Measurements from ENCODE around the gene PSAT1.
"Not testable (repeated sequence)": the region's sequence is repeated elsewhere in the genome, so short reads cannot be mapped to it uniquely, and the experiment has no call there.

PSAT1 gene

GRCh38 chr9:78296893-78297671, at the start of gene PSAT1:
PSAT1 (plus strand) TSS chr9:78297125; CDS start chr9:78297211, 86 bp downstream.
- peak; percentile 96 for FAIRE-seq

- FAIRE-seq, result no peak
These were observed 48.3 kb upstream of the PSAT1 start for GRCh38 chr9:78248635-78249034.

DNA sequence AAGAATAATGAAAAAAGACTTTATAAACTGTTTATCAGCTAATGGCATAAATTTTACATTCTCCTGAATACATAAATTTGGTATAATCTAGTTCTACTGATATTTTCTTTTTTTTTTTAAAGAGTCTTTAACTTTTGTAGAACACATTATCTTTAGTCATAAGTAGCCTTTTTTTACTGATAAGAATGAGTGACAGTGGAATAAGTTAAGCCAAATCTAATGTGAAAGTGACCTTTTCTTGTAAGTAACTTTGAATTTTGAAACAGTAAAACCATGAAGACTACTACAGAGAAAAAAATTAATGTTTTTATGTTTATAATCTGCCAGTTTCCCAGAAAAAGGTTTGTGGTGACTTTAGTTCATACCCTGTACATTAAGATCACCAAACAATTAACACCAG, 47.4 kb upstream of the PSAT1 start:
- FAIRE-seq, result peak; percentile 66

DNA sequence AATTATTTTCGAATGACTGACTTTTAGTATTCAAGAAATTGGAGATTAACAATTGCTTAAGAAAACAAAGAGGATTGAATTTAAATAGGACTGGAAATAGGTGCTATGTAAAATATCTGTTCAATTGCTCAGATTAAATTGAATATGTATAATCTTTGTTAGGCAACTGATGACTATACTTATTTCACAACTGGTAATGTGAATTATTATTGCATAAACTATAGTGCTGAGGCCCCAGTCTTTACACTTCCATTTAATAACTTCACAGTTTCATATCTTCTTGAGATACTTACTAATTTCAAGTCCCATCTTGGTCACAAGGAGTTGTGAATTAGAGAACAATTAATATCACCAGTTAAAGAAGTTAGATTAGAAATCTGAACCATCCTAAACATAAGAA, 44.3 kb upstream of the PSAT1 start:
- FAIRE-seq, result peak; percentile 62

- no peak for FAIRE-seq
These were observed 43.6 kb upstream of the PSAT1 start for GRCh38 chr9:78253285-78253684.

- FAIRE-seq, result peak; percentile 98
These were observed 35.4 kb upstream of the PSAT1 start for GRCh38 chr9:78261403-78262001.

DNA sequence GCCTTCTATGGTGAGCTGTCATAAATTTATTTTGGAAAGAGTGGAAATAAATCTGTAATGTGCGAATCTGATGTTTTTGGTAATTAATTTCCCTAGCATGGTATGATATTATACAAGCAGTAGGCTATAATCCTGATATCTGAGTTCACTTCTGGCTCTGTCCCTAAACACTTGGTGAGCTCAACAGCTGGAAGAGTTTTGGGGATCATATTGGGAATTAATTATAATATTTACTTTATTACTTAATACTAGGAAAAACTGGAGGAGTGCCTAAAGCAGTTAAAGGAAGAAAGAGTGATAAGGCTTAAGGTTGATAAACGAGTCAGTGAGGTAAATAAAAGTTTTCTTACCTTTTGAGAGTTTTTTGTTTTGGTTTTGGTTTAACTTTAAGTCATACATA, 34.3 kb upstream of the PSAT1 start:
- FAIRE-seq, result no peak

DNA sequence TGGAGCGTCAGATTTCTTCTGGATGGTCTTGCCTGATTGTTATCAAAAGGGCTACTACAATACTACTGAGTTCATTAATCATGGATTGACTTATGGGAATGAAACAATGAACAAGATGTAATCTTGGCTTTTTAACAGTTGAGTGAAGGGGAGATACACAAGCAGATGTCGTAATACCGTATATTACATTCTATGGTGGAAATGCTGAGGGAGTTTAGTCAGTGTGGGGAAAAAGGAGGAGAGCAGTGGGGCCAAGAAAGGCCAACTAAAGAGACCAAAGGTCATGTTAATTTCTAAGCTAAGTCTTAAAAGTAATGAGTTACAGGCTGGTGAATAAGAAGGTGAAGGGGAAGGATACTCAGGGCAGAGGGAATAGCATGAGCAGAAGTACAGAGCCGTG, 29.0 kb upstream of the PSAT1 start:
- FAIRE-seq, result no peak

- FAIRE-seq, result no peak
These were observed 27.1 kb upstream of the PSAT1 start for GRCh38 chr9:78269784-78270183.

- no peak for FAIRE-seq
These were observed 24.6 kb upstream of the PSAT1 start for GRCh38 chr9:78272307-78272706.

GRCh38 chr9:78273761-78274160, 23.2 kb upstream of the PSAT1 start:
- FAIRE-seq, result no peak

DNA sequence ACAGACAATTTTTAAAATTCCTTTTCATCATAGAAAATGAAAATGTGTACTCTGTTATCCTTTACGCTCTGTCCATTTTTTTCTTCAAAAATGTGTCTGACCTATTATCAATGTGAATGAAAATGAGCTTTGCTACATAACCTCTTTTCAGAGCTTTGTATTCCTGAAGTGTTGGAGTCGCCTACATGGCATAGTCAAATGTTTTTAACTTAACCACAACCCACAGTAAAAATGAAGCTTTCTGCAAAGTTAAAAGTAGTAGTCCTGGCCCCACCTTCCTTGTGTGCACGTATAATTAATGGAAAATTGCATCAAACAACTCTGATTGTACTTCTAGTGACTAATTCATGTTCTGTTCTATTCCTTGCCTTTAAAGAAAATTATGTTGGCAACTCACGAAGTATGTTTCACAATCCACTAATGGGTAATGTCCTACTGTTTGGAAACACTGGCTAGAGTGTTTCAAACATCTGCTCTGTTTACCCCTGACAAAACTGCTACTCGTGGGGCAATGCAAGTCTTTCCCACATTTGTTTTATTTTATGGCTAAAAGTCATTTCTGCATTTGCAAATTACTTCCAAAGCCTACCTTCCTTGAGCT, 18.6 kb upstream of the PSAT1 start:
- no peak for FAIRE-seq

- FAIRE-seq, result no peak
These were observed 18.1 kb upstream of the PSAT1 start for GRCh38 chr9:78278801-78279200.

DNA sequence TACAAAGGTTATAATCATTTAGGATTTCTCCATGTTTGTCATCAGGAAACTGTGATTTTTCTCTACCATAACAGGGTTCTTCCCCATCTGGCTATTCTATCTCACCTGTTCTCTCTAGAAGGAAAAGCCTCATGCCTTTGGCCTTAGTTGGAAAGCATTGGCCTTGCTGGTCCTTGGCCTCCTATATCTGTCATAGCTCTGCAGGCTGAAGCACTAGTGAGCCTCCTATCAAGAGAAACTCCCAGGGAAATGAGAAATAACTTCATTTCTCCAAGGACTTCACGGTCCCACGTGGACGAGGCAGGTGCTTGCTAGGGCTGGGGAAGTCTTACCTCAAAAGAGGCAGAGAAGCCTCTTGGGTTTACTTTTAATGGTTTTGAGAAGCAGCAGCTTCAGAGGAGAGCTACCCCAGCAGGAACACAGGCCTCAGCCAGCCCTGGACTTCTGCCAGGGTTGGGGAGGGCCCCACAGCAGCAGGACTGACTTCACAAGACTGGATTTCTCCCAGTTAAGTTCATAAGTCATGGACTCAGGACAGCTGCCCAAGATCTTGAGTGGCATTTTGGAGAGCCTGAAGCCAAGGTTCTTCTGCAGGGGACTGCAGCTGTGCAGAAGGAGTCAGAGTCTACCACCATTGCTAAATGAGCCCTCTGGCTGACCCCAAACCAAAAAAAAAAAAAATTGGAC, 15.8 kb upstream of the PSAT1 start:
- FAIRE-seq, result no peak

- FAIRE-seq, result not testable (repeated sequence)
These were observed 12.7 kb upstream of the PSAT1 start for GRCh38 chr9:78284181-78284580.

- FAIRE-seq, result no peak
These were observed 10.8 kb upstream of the PSAT1 start for GRCh38 chr9:78286125-78286524.

DNA sequence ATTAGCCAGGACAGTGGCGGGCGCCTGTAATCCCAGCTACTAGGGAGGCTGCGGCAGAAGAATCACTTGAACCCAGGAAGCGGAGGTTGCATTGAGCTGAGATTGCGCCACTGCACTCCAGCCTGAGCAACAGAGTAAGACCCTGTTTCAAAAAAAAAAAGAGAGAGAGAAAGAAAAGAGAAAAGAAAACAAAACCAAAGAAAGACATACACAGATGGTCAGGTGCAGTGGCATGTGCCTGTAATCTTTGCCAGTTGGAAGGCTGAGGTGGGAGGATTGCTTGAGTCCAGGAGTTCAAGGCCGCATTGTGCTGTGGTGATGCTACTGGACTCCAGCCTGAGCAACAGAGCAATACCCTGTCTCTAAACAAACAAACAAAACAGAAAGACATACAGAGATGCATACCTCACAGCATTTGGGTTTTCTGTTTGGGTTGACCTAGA, 10.0 kb upstream of the PSAT1 start:
- FAIRE-seq, result no peak

DNA sequence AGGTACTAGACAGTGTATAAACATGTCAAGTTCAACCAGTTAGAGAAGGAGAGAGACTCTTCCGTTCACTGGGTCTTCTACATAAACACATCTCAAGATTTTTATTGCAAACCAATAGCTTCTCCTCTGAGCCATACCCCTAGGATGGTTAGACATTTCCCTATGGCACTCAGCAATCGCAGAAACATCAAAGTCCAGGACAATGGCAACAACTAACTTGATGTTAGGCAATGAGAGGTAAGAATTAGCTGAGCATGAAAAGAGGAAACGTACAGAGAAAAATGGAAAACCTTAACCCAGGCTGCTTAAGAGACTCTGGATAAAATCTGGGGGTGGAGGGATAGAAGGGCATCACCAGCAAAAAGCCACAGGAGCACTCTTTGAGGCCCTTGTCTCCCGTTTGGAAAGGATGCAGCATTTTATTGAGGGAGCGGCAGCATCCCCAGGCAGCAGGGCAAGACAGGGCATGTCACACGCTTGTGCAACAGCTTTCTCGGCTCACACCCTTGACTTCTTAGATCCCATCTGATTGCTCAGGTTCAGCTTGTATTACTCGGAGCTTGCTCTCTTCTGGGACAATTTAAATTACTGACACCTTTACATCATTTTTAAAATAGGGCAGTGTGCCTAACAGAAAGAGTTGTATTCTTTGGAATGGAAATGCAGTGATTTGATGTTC, 8.6 kb upstream of the PSAT1 start:
- FAIRE-seq, result no peak

DNA sequence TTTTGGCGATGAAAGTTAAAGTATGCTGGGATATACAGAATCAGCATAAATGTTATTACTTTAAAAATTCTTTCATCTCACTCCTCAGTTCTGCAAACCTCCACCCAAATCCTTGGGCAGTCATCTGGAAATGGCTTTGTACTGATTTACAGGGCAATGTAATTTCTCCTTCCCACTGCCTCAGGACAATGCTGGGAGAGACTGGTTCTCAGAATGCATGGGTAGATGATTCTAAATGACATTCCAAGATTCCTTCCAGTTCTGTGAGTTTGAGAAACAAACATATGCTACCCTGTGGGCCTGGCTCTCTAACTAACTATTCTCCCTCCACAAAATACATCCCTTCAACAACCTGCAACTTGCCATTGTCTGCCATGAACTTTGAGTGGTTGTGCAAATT, 7.5 kb upstream of the PSAT1 start:
- FAIRE-seq, result no peak

GRCh38 chr9:78291240-78291925, 5.5 kb upstream of the PSAT1 start:
- no peak for FAIRE-seq

GRCh38 chr9:78292026-78292425, 4.9 kb upstream of the PSAT1 start:
- no peak for FAIRE-seq

DNA sequence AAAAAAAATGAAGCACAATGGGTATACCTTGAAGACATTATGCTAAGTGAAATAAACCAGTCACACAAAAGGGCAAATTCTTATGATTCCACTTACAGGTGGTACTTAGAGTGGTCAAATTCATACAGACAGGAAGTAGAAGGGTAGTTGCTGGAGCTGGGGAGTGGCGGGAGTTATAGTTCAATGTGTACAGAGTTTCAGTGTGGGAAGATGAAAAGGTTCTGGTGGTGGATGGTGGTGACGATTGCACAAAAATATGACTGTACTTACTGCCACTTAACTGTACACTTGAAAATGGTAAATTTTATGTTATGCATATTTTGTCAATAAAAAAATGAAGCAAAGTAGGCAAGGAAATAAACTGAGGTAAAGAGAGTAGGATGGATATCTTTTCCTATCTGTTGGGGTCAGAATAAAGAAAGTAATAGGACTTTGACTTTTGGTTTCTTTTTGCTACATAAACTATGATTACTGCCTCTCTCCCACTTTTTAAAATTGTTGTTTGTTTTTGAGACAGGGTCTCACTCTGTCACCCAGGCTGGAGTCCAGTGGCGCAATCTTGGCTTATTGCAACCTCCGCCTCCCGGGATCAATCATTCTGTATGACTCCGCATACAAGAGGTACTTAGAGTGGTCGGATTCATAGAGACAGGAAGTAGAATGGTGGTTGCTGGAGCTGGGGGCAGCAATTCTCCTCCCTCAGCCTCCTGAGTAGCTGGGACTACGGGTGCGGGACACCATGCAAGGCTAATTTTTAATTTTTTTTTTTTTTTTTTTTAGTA, 4.0 kb upstream of the PSAT1 start:
- FAIRE-seq, result no peak
